ENCODE data around the gene LCA5L.
"Not testable (repeated sequence)": the region's sequence is repeated elsewhere in the genome, so short reads cannot be mapped to it uniquely, and the experiment has no call there.

The LCA5L gene

GRCh38 chr21:39451332-39452206 lies 6.0 kb upstream of the LCA5L start, which contains the start of gene SH3BGR:
Gene SH3BGR (plus strand): TSS chr21:39451970. CDS start chr21:39452097, 127 bp downstream.
- no peak for DNase-seq (ENCODE audit: low read depth in 3 of 3)

DNA sequence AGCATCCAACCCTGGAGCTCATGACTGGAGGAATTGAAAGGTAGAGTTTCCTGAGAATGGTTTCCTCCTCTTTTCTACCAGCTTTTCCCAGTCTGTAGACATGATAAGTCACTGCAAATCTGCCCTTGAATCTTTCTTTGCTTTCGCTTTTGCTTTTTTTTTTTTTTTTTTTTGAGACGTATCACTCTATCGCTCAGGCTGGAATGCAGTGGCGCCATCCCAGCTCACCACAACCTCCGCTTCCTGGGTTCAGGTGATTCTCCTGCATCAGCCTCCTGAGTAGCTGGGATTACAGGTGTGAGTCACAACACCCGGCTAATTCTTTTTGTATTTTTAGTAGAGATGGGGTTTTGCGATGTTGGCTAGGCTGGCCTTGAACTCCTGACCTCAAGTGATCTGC lies 1.7 kb upstream of the LCA5L start:
- DNase-seq (ENCODE audit: low read depth in 3 of 3) = no peak

DNA sequence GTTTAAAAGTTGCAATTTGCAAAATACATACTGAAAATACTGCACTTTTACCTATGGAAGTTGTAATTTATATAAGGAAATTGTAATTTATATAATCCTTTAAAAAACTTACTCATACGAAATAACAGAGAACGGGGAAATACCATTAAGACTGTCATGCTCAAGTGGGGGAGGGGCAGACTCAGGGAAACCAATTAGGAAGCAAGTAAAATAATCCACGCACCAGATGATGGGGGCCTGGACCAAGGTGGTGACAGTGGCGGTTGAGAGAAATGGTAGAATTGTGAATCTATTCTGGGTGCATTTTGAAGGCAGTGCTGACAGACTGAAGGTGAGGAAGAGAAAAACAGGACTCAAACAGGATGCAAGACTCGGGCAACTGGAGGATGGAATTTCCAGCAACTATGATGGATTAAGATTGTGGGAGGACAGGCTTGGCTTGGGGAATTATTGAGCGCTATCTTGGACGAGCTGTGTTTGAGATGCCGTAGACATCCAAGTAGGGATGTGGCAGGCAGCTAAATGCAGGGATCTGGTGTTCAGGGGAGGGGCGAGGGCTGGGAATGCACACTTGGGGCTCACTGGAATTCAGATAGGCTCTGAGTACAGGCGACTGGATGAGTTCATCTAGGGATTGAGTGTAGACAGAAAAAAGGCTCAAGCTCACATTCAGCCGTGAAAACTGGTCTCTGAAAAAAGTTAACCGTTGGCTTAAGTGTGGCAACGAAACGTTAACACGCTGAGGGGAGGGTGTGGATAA lies 977 bp downstream of the LCA5L start:
- DNase-seq (ENCODE audit: low read depth in 3 of 3) = no peak

GRCh38 chr21:39441502-39442475 lies 3.8 kb downstream of the LCA5L start:
- DNase-seq (ENCODE audit: low read depth in 3 of 3) = no peak

GRCh38 chr21:39439232-39439631 lies 6.3 kb downstream of the LCA5L start:
- no peak for DNase-seq (ENCODE audit: low read depth in 3 of 3)

GRCh38 chr21:39434950-39435349 lies 10.6 kb downstream of the LCA5L start:
- DNase-seq (ENCODE audit: low read depth in 3 of 3) = no peak

- no peak for DNase-seq (ENCODE audit: low read depth in 3 of 3)
Observed at GRCh38 chr21:39430954-39431353, 14.6 kb downstream of the LCA5L start.

DNA sequence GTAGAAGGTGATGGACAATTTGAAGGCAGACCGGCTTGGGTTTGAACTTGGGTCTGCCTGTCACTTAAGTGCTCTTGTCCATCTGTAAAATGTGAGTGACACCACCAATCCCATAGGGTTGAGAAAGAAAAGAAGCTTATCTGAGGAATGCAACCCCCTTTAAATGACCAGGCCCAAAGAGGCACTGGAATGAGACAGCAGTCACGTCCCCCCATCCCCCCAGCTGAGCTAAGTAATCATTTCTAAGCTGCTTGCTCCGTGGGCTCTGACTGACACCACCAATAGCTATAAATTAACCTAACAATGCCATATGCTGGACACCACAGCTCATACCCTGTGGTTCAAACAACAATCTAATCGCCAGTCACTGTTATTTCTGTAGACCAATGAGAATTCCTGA lies 15.1 kb downstream of the LCA5L start:
- DNase-seq (ENCODE audit: low read depth in 3 of 3) = no peak

GRCh38 chr21:39430016-39430415 lies 15.6 kb downstream of the LCA5L start:
- no peak for DNase-seq (ENCODE audit: low read depth in 3 of 3)

- no peak for DNase-seq (ENCODE audit: low read depth in 3 of 3)
Observed at GRCh38 chr21:39429445-39429844, 16.1 kb downstream of the LCA5L start.

GRCh38 chr21:39422527-39423241 lies 22.9 kb downstream of the LCA5L start:
- DNase-seq (ENCODE audit: low read depth in 3 of 3) = no peak

GRCh38 chr21:39419204-39419603 lies 26.4 kb downstream of the LCA5L start:
- not testable (repeated sequence) for DNase-seq (ENCODE audit: low read depth in 3 of 3)

- DNase-seq (ENCODE audit: low read depth in 3 of 3) = no peak
Observed at GRCh38 chr21:39406065-39406464, 39.5 kb downstream of the LCA5L start.

GRCh38 chr21:39400173-39400572 lies 45.4 kb downstream of the LCA5L start:
- DNase-seq (ENCODE audit: low read depth in 3 of 3) = no peak

DNA sequence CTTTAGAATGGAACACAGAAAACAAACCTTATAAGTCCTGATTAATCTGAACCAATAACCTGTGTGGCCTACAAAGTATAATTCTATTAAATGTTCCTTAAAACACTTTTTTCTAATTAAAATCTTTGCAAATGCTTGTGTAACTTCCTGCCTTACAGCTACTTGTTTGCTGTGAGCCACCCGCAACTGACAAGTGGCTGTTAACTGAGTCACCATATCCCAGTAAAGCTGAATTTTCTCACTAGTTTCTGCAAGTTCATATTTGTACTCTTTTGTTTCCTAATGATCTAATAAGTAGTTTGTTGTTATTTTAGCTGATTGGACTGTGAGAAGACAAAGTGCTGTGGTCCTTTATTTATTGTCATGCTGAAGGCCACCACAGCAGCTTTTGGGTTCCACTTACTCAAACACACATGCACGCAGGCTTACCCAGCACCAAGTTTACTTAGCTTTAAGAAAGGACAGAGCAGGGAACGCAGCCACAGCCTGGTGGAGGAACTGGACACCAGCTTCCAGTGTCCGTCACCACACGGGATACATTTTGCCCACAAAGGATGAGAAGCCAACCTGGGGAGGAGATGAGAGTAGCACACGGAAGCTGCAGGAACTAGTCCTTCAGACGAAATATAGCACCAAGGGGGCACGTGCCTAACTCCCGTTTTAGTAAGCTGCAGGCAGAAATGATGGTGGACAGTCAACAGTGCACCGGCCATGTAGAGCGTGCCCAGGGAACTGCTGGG lies 47.8 kb downstream of the LCA5L start:
- DNase-seq (ENCODE audit: low read depth in 3 of 3) = no peak

DNA sequence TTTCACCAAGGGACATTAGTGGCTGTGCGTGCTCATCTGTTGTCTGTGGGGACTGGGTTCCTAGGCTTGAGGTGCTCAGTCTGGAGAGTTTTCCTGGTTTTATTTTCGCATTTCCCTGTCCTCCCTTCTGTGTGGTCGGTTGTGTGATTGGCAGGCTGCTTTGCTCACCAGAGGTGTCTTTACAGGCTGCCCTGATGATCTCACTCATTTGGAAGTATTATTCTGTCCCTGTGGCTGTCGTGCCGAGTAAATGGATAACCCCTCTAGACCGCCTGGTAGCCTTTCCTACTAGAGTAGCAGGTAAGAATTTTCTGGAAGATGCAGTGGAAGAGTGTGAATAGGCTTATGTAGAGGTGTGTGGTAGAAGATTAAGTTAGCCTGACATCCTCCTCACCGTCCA lies 52.6 kb downstream of the LCA5L start:
- DNase-seq (ENCODE audit: low read depth in 3 of 3) = no peak

GRCh38 chr21:39390212-39390765 lies 55.3 kb downstream of the LCA5L start:
- no peak for DNase-seq (ENCODE audit: low read depth in 3 of 3)

GRCh38 chr21:39388811-39389155 lies 56.8 kb downstream of the LCA5L start:
- no peak for DNase-seq (ENCODE audit: low read depth in 3 of 3)

DNA sequence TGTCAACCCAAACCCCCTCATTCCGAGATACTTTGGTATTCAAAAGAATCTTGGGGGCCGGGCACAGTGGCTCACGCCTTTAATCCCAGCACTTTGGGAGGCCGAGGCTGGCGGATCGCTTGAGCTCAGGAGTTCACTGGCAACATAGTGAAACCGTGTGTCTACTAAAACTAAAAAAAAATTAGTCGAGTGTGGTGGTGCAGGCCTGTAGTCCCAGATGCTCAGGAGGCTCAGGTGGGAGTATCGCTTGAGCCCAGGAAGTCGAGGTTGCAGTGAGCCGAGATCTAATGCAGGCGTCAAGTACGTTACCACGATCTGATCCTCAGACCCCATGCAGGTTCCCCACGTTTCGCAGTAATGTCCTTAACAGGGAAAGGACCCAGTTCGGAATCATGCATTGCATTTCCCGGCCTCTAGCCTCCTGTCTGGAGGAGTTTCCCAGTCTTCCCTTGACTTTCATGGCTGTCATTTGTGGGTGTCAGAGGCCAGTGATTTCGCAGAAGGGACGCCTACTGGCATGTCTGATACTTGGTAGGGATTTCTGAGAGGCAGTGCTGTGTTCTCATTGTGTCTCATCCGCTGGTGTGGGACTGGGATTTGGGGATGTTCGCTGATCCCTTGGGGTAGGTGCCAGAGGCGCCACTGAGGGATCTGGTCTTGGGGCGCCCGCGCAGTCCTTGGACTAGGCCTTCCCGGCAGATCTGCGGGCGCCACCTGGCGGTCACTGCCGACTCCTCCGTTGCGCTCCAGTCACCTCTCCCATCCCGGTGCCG lies 57.4 kb downstream of the LCA5L start:
- peak; percentile 75 to 88 (median 82) for DNase-seq (ENCODE audit: low read depth in 3 of 3)

Data from stimulated activated CD4-positive, alpha-beta T cell treated with anti-CD3 and anti-CD28 coated beads, TNF-alpha, amount 100 ng/mL, for 4 hours (primary cell).